H1 (cell line): ENCODE data around the gene PDE4C. TPM values are rescaled to one million over a fixed set of nuclear protein-coding genes. Genes with fewer than 3 reads are reported as not detected.

Experiments used
- CTCF ChIA-PET: fragments of 300-600 bp; sonication (Branson Sonifier 250); formaldehyde crosslinking; loops from one replicate; lab custom pipeline; 2021; ENCODE audit not compliant: partially characterized antibody; lab: Charles Lee
- POLR2A ChIA-PET: fragments of 300-600 bp; sonication (Branson Sonifier 250); formaldehyde crosslinking; loops from one replicate; lab custom pipeline; 2021; ENCODE audit warnings: inconsistent platforms; ENCODE audit not compliant: partially characterized antibody; lab: Charles Lee
- DNase-seq, 2 experiments: peaks; one replicate each; pipeline versions ENCODE4 v3.0.0 to v3.0.0-alpha.2; 2010 to 2022; ENCODE audit warnings: low spot score in 2 of 2, low read depth in 1 of 2, mixed read lengths in 1 of 2
- FAIRE-seq: peaks from 2 replicates; lab custom pipeline; 2011; peaks lifted over from hg19 to GRCh38; lab: Jason Lieb, UNC
- H2AFZ ChIP-seq: 2 replicates; pipeline ENCODE4 v1.8.1; 2012; ENCODE audit warnings: low read length, inconsistent platforms
- H2AK5ac ChIP-seq: 2 replicates; pipeline ENCODE4 v1.6.1; 2013; ENCODE audit warnings: low read depth, low read length
- H2BK120ac ChIP-seq: replicated peaks from 2 replicates; pipeline ENCODE3; 2013; ENCODE audit warnings: low read depth, low read length, inconsistent platforms
- H2BK12ac ChIP-seq: 2 replicates; pipeline ENCODE4 v1.6.1; 2013; ENCODE audit warnings: low read depth, low read length
- H2BK15ac ChIP-seq: 2 replicates; pipeline ENCODE4 v1.6.1; 2013; ENCODE audit warnings: low read length
- H2BK20ac ChIP-seq: 2 replicates; pipeline ENCODE4 v1.6.1; 2013; ENCODE audit warnings: low read length
- H2BK5ac ChIP-seq: 2 replicates; pipeline ENCODE4 v1.6.1; 2013; ENCODE audit warnings: low read depth, low read length
- H3K14ac ChIP-seq: 2 replicates; pipeline ENCODE4 v1.6.1; 2013; ENCODE audit warnings: inconsistent platforms; ENCODE audit not compliant: insufficient read length
- H3K18ac ChIP-seq: 2 replicates; pipeline ENCODE4 v1.6.1; 2013; ENCODE audit warnings: low read length; ENCODE audit errors: extremely low read depth
- H3K23ac ChIP-seq: 2 replicates; pipeline ENCODE4 v1.6.1; 2013; ENCODE audit warnings: inconsistent platforms; ENCODE audit not compliant: insufficient read length
- H3K23me2 ChIP-seq: 2 replicates; pipeline ENCODE4 v1.6.1; 2013; ENCODE audit warnings: low read depth, low read length
- H3K27ac ChIP-seq: 2 replicates; pipeline ENCODE4 v1.6.1; 2011; ENCODE audit warnings: low read depth, low read length, inconsistent platforms
- H3K27me3 ChIP-seq, 4 experiments: replicated peaks in 1 of 4; 1 replicate in 1 of 4; 2 replicates in 3 of 4; pipeline versions ENCODE4 v1.6.1 to v1.8.1; 2011 to 2013; ENCODE audit warnings: low read length in 3 of 4, mild to moderate bottlenecking in 3 of 4, inconsistent platforms in 2 of 4, mixed read lengths in 2 of 4, moderate library complexity in 1 of 4; ENCODE audit not compliant: control insufficient read depth in 3 of 4, insufficient read depth in 3 of 4; ENCODE audit errors: extremely low read depth in 1 of 4
- H3K36me3 ChIP-seq, 4 experiments: 2 replicates each; pipeline versions ENCODE4 v1.6.1 to v1.8.1; 2011 to 2013; ENCODE audit warnings: mild to moderate bottlenecking in 4 of 4, low read length in 3 of 4, moderate library complexity in 2 of 4, control low read depth in 1 of 4, inconsistent platforms in 1 of 4; ENCODE audit not compliant: insufficient read depth in 4 of 4, control insufficient read depth in 2 of 4
- H3K4ac ChIP-seq: replicated peaks from 2 replicates; pipeline ENCODE3; 2013; ENCODE audit warnings: low read length, low read depth, mixed read lengths, inconsistent platforms; ENCODE audit not compliant: insufficient read length
- H3K4me1 ChIP-seq, 4 experiments: replicated peaks in 1 of 4; 1 replicate in 1 of 4; 2 replicates in 3 of 4; pipeline versions ENCODE4 v1.6.1 to v1.8.1; 2011 to 2013; ENCODE audit warnings: low read length in 3 of 4, inconsistent platforms in 2 of 4, mixed read lengths in 1 of 4; ENCODE audit not compliant: insufficient read depth in 4 of 4, control insufficient read depth in 3 of 4
- H3K4me2 ChIP-seq, 2 experiments: 2 replicates each; pipeline versions ENCODE4 v1.6.1 to v1.8.1; 2011 to 2013; ENCODE audit warnings: low read depth in 2 of 2, low read length in 2 of 2, control low read depth in 1 of 2, inconsistent platforms in 1 of 2, mild to moderate bottlenecking in 1 of 2; ENCODE audit not compliant: insufficient read depth in 1 of 2
- H3K4me3 ChIP-seq, 4 experiments: fragments of 200-600, 300-600 bp in 1 of 4; sonication (generic), shearing (Covaris generic), sonication (Bioruptor Twin) in 1 of 4; 2 replicates each; pipeline versions ENCODE4 v1.5.1 to v1.8.1; 2011 to 2016; ENCODE audit warnings: low read length in 4 of 4, low read depth in 3 of 4, control low read depth in 2 of 4, inconsistent platforms in 2 of 4, mild to moderate bottlenecking in 2 of 4, mixed read lengths in 1 of 4, moderate library complexity in 1 of 4; ENCODE audit not compliant: insufficient read depth in 2 of 4; ENCODE audit errors: extremely low read depth in 1 of 4
- H3K56ac ChIP-seq: replicated peaks from 2 replicates; pipeline ENCODE3; 2013; ENCODE audit warnings: low read depth, mild to moderate bottlenecking, mixed read lengths, low read length, inconsistent platforms; ENCODE audit not compliant: insufficient read length
- H3K79me1 ChIP-seq: 2 replicates; pipeline ENCODE4 v1.6.1; 2013; ENCODE audit warnings: low read depth, low read length, control low read depth
- H3K79me2 ChIP-seq, 2 experiments: 2 replicates each; pipeline versions ENCODE4 v1.6.1 to v1.8.1; 2012 to 2013; ENCODE audit warnings: low read length in 2 of 2, mild to moderate bottlenecking in 2 of 2, inconsistent platforms in 1 of 2; ENCODE audit not compliant: insufficient read depth in 2 of 2, control insufficient read depth in 1 of 2
- H3K9ac ChIP-seq, 4 experiments: replicated peaks in 1 of 4; 1 replicate in 1 of 4; 2 replicates in 3 of 4; pipeline versions ENCODE4 v1.6.1 to v1.8.1; 2011 to 2013; ENCODE audit warnings: low read depth in 3 of 4, low read length in 3 of 4, control low read depth in 2 of 4, mild to moderate bottlenecking in 2 of 4, moderate library complexity in 2 of 4, inconsistent platforms in 1 of 4; ENCODE audit errors: extremely low read depth in 1 of 4
- H3K9me3 ChIP-seq, 2 experiments: 2 replicates each; pipeline versions ENCODE4 v1.6.1 to v1.8.1; 2012 to 2013; ENCODE audit warnings: mild to moderate bottlenecking in 2 of 2, moderate library complexity in 2 of 2, control low read depth in 1 of 2, inconsistent platforms in 1 of 2, low read depth in 1 of 2, low read length in 1 of 2, mixed read lengths in 1 of 2; ENCODE audit not compliant: insufficient read depth in 2 of 2
- H4K20me1 ChIP-seq, 2 experiments: replicated peaks in 1 of 2; 2 replicates each; pipeline versions ENCODE3 to v1.8.1; 2011 to 2013; ENCODE audit warnings: inconsistent platforms in 2 of 2, low read length in 2 of 2, mild to moderate bottlenecking in 1 of 2; ENCODE audit not compliant: insufficient read depth in 2 of 2, control insufficient read depth in 1 of 2
- H4K5ac ChIP-seq: 2 replicates; pipeline ENCODE4 v1.6.1; 2013; ENCODE audit warnings: low read length, low read depth, mixed read lengths, inconsistent platforms; ENCODE audit not compliant: insufficient read length
- H4K8ac ChIP-seq: 2 replicates; pipeline ENCODE4 v1.8.0; 2013; ENCODE audit warnings: mild to moderate bottlenecking, moderate library complexity, low read length, inconsistent platforms; ENCODE audit not compliant: insufficient read depth; ENCODE audit errors: extremely low read depth
- H4K91ac ChIP-seq: replicated peaks from 2 replicates; pipeline ENCODE3; 2013; ENCODE audit warnings: low read length, mixed read lengths, inconsistent platforms; ENCODE audit not compliant: insufficient read length
- BACH1 ChIP-seq: IDR thresholded peaks from 2 replicates; pipeline ENCODE4 v1.6.1; 2012; ENCODE audit warnings: low read length, improper control_type of control experiment
- CREB1 ChIP-seq: IDR thresholded peaks from 2 replicates; pipeline ENCODE4 v1.6.1; 2012; ENCODE audit warnings: inconsistent platforms
- GTF2F1 ChIP-seq: IDR thresholded peaks from 2 replicates; pipeline ENCODE4 v1.6.1; 2012; ENCODE audit warnings: low read depth, low read length, improper control_type of control experiment, borderline replicate concordance
- POLR2A ChIP-seq, 2 experiments: IDR thresholded peaks; 1 replicate in 1 of 2; 2 replicates in 1 of 2; pipeline ENCODE4 v1.6.1; 2011; ENCODE audit warnings: low read depth in 2 of 2, low read length in 2 of 2, mild to moderate bottlenecking in 2 of 2; ENCODE audit errors: control extremely low read depth in 1 of 2
- RBBP5 ChIP-seq: IDR thresholded peaks from 2 replicates; pipeline ENCODE4 v1.7.1; 2012; ENCODE audit warnings: low read depth, mild to moderate bottlenecking, inconsistent platforms, low read length, moderate library complexity, borderline replicate concordance
- SIRT6 ChIP-seq: IDR thresholded peaks from one replicate; pipeline ENCODE4 v1.7.1; 2012; ENCODE audit warnings: low read length, inconsistent platforms
- SIX5 ChIP-seq: IDR thresholded peaks from 2 replicates; pipeline ENCODE4 v1.6.1; 2011; ENCODE audit warnings: mild to moderate bottlenecking, low read depth, low read length
- SP2 ChIP-seq: IDR thresholded peaks from 2 replicates; pipeline ENCODE4 v1.6.1; 2012; ENCODE audit warnings: mild to moderate bottlenecking, low read length, inconsistent platforms
- SUZ12 ChIP-seq: fragments of 200-600 bp; sonication (generic); IDR thresholded peaks from 2 replicates; pipeline ENCODE4 v1.6.1; 2012; ENCODE audit warnings: mild to moderate bottlenecking, inconsistent platforms, low read length, moderate library complexity, mixed read lengths
- TCF12 ChIP-seq: IDR thresholded peaks from 2 replicates; pipeline ENCODE4 v1.6.1; 2011; ENCODE audit warnings: low read depth, mild to moderate bottlenecking, low read length
- WGBS, 2 experiments: shearing (Covaris generic) in 1 of 2; methylation state at CpG; one replicate each; pipeline versions ENCODE4 v1.1.6 to v1.1.7; 2013 to 2015; ENCODE audit warnings: low lambda C conversion rate in 2 of 2, mixed read lengths in 2 of 2, inconsistent platforms in 1 of 2, low coverage in 1 of 2, missing lambda C conversion rate in 1 of 2; ENCODE audit not compliant: insufficient replicate concordance in 2 of 2, insufficient coverage in 1 of 2, insufficient read length in 1 of 2; ENCODE audit errors: extremely low coverage in 1 of 2, missing lambda C conversion rate in 1 of 2; 5-methylcytosine and 5-hydroxymethylcytosine counted together
- polyA plus RNA-seq, 7 experiments: library from polyadenylated mRNA; depleted of rRNA in 3 of 7; stranded (reverse) in 5 of 7; unstranded in 2 of 7; fragments of >200 nt in 5 of 7; fragments of 200-250 nt in 2 of 7; gene quantifications; 1 replicate in 5 of 7; 2 replicates in 1 of 7; 4 replicates in 1 of 7; pipeline versions ENCODE4 v1.2.1 to v1.2.3, GENCODE V29; 2011 to 2013; ENCODE audit warnings: missing spikeins in 2 of 7, mixed read lengths in 2 of 7
- total RNA-seq: library from RNA; stranded (reverse); fragmentation: NEBNext Ultra II Directional; extraction: Animal tissue kit (Norgen Biotek cat#: 25700); gene quantifications from 2 replicates; pipeline ENCODE4 v1.2.1, GENCODE V29; 2021

The PDE4C gene
- total and polyA plus RNA-seq, 2 of the 8 experiments (the other 6 are each of a cell fraction or from before 2014, with no cell fraction given) = 2.7 to 3.1 TPM

DNA sequence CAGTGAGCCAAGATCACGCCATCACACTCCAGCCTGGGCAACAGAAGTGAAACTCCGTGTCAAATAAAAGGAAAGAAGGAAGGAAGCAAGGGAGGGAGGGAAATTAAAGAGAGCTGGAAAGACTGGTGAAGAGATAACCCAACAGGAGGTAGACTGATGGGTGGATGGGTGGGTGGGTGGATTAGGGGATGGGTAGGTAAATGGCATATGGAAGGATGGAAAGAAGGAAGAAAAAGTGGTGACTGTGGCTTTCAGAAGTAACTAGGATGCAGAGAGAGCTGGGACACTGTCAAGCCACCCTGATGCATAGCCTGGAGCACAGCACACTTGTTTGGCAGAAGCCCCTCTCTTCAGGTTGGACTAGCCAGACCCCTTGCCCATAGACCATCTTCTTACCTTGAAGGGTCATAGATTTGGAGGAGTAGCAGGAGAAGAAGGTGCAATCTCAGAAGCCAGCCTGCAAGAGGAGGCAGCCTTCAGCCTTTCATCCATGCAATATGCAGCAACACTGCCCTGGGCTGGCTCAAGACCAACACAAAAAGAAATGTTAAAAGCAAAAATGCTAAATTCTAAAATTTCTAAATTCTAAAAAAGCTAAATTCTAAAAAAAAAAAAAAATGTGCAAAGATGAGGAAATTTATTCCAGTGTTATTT is 43.0 kb upstream of the PDE4C start:
- Histone ChIP-seq H3K23ac (no peak overlapping the region), H3K14ac (no peak overlapping the region)

More for the DNA sequence above, 43.0 kb upstream of the PDE4C start:
- no peak overlapping the region for H2AK5ac ChIP-seq
- no peaks in the 10 kb centered on the region; a peak in 2 of 7 replicates for H3K4me1 ChIP-seq
- no peak overlapping the region for H3K4me3 ChIP-seq
- 92% methylated on average over 2 of the region's 2 CpGs; no CpG with 5 or more reads in 1 of the 2 experiments for WGBS, 2 experiments
- no peaks in the 10 kb centered on the region for H3K27me3 ChIP-seq
- H3K56ac ChIP-seq = no peak overlapping the region
- no peak overlapping the region for H3K27ac ChIP-seq
- no peak overlapping the region for H2BK12ac ChIP-seq
- H3K4ac ChIP-seq = no peak overlapping the region
- no peak overlapping the region for H4K8ac ChIP-seq
- H3K36me3 ChIP-seq = no peaks in the 10 kb centered on the region; a peak in 1 of 8 replicates
- POLR2A ChIA-PET = interaction anchor here (0.6 to 1.9 kb wide), 6 partner anchors 8 to 716 kb away, joined by 3 to 11 read pairs (median 3); partner anchors contain the start of gene JUND
- no peak overlapping the region for H3K9ac ChIP-seq
- no peaks in the 10 kb centered on the region; the same call in 1 of the 2 replicates for H3K23me2 ChIP-seq
- FAIRE-seq (no peak), DNase-seq (no peak)
- no peak overlapping the region for H2BK5ac ChIP-seq
- no peak overlapping the region for H2BK15ac ChIP-seq
- no peak overlapping the region for H4K5ac ChIP-seq
- H3K79me2 ChIP-seq = no peaks in the 10 kb centered on the region
- H3K18ac ChIP-seq = no peak overlapping the region
- no peaks in the 10 kb centered on the region for H3K9me3 ChIP-seq
- no peaks in the 10 kb centered on the region; the same call in 1 of the 2 replicates for H3K79me1 ChIP-seq
- no peak overlapping the region for H2BK20ac ChIP-seq
- no peak overlapping the region for H2AFZ ChIP-seq
- no peak overlapping the region for H3K4me2 ChIP-seq
- peaks cover 0 to 2% of the 10 kb centered on the region in 2 experiments for H4K20me1 ChIP-seq
- CTCF ChIA-PET = interaction anchor here (0.6 to 5.5 kb wide), 12 partner anchors 10 to 143 kb away, joined by 3 to 33 read pairs (median 4); no protein-coding TSS in a partner anchor
- no peak overlapping the region for H2BK120ac ChIP-seq
- H4K91ac ChIP-seq = no peak overlapping the region
- TF ChIP-seq SIX5 = no peak
- no peak for TF ChIP-seq CREB1
- TF ChIP-seq BACH1 = no peak
- no peak for TF ChIP-seq RBBP5
- no peak for TF ChIP-seq SUZ12
- no peak for TF ChIP-seq POLR2A (IDR thresholded peaks at IDR 0.05; ENCODE audit: control extremely low read depth in 1 of 2, low read depth in 2 of 2, low read length in 2 of 2)
- no peak for TF ChIP-seq SIRT6
- no peak for TF ChIP-seq SP2
- TF ChIP-seq TCF12 = no peak
- TF ChIP-seq GTF2F1 = no peak
